Myocyte (in vitro differentiated cells): ENCODE measurements around the gene TMEM179B. TPM values are rescaled to one million over a fixed set of nuclear protein-coding genes. Genes with fewer than 3 reads are reported as not detected.
"Not testable (repeated sequence)": the region's sequence is repeated elsewhere in the genome, so short reads cannot be mapped to it uniquely, and the experiment has no call there.

Experiments used
- DNase-seq: peaks from one replicate; pipeline ENCODE4 v3.0.0-alpha.2; 2012; ENCODE audit warnings: low read depth
- total RNA-seq: library from RNA; depleted of rRNA; stranded (reverse); fragments of >200 nt; gene quantifications from 2 replicates; pipeline ENCODE4 v1.2.3, GENCODE V29; 2014

TMEM179B gene
- total RNA-seq, 1 donor from 2014 or later: 30.9 TPM

GRCh38 chr11:62788991-62789390, 1.8 kb downstream of the TMEM179B start:
- no peak for DNase-seq

- DNase-seq: no peak
These were observed 2.4 kb downstream of the TMEM179B start for GRCh38 chr11:62789576-62789975.

GRCh38 chr11:62791501-62792201, 4.4 kb downstream of the TMEM179B start, which contains the start of gene TMEM223:
TSS of gene TMEM223 (minus strand) at chr11:62792006. CDS start at chr11:62791994, 12 bp downstream.
- DNase-seq: peak; percentile 81

GRCh38 chr11:62792202-62792575, 5.0 kb downstream of the TMEM179B start:
- no peak for DNase-seq

GRCh38 chr11:62794201-62794775, 7.1 kb downstream of the TMEM179B start:
- no peak for DNase-seq

- DNase-seq: no peak
These were observed 9.1 kb downstream of the TMEM179B start for GRCh38 chr11:62796281-62796680.

- DNase-seq: no peak
These were observed 12.3 kb downstream of the TMEM179B start for GRCh38 chr11:62799486-62799885.

GRCh38 chr11:62801071-62801470, 13.9 kb downstream of the TMEM179B start:
- no peak for DNase-seq

GRCh38 chr11:62804310-62805075, 17.3 kb downstream of the TMEM179B start:
- peak; percentile 16 for DNase-seq

- DNase-seq: peak; percentile 93
These were observed 18.1 kb downstream of the TMEM179B start, which contains the start of gene NXF1 for GRCh38 chr11:62805076-62805892. TSS of gene NXF1 (minus strand) at chr11:62805440. CDS start at chr11:62805356, 84 bp downstream.

- DNase-seq: peak; percentile 67
These were observed 18.8 kb downstream of the TMEM179B start for GRCh38 chr11:62805961-62806441.

GRCh38 chr11:62806611-62807121, 19.5 kb downstream of the TMEM179B start:
- DNase-seq: peak; percentile 65

GRCh38 chr11:62810748-62811147, 23.5 kb downstream of the TMEM179B start:
- no peak for DNase-seq

- DNase-seq: no peak
These were observed 24.5 kb downstream of the TMEM179B start for GRCh38 chr11:62811659-62812058.

GRCh38 chr11:62816557-62816956, 29.4 kb downstream of the TMEM179B start:
- DNase-seq: no peak

GRCh38 chr11:62817129-62817528, 29.9 kb downstream of the TMEM179B start:
- no peak for DNase-seq

GRCh38 chr11:62823677-62824076, 36.5 kb downstream of the TMEM179B start:
- peak; percentile 13 for DNase-seq

GRCh38 chr11:62828130-62828529, 40.9 kb downstream of the TMEM179B start:
- DNase-seq: not testable (repeated sequence)

- no peak for DNase-seq
These were observed 43.8 kb downstream of the TMEM179B start for GRCh38 chr11:62830904-62831519.
